GM12878 (cell line): ENCODE measurements around the gene SH2B3. TPM values are rescaled to one million over a fixed set of nuclear protein-coding genes. Genes with fewer than 3 reads are reported as not detected.

Experiments used
- ATAC-seq: fragments of 200-7000 bp; cut with Tn5 transposase; 3 replicates; pipeline ENCODE4 v1.9.1; 2020; ENCODE audit warnings: mild to moderate bottlenecking, moderate library complexity
- BruUV-seq: library from RNA; stranded (reverse); fragments of 400-500 nt; replicated peaks from 2 replicates; lab custom pipeline; 2021; lab: Mats Ljungman, UMichigan
- CTCF ChIA-PET: fragments of 300-600 bp; sonication (Branson Sonifier 250); formaldehyde crosslinking; extraction: SDS; loops from one replicate; lab custom pipeline; 2021; ENCODE audit warnings: inconsistent platforms; lab: Yijun Ruan, JAX
- POLR2A ChIA-PET: fragments of 350-600 bp; formaldehyde crosslinking; extraction: SDS; loops from one replicate; lab custom pipeline; 2021; ENCODE audit warnings: inconsistent platforms; lab: Charles Lee
- RAD21 ChIA-PET: fragments of 300-600 bp; sonication (Branson Sonifier 250); formaldehyde crosslinking; loops from one replicate; lab custom pipeline; 2023; ENCODE audit warnings: antibody characterized with exemption; ENCODE audit not compliant: unreplicated experiment; lab: Charles Lee
- SMC1A ChIA-PET: fragments of 300-600 bp; sonication (Branson Sonifier 250); formaldehyde crosslinking; loops from one replicate; lab custom pipeline; 2023; ENCODE audit not compliant: unreplicated experiment, uncharacterized antibody; lab: Charles Lee
- DNase-seq: peaks from one replicate; pipeline ENCODE4 v3.0.0-alpha.2; 2011; ENCODE audit warnings: low read depth, low spot score
- FAIRE-seq: peaks from 3 replicates; lab custom pipeline; 2011; peaks lifted over from hg19 to GRCh38; lab: Jason Lieb, UNC
- H2AFZ ChIP-seq: 2 replicates; pipeline ENCODE4 v1.6.0; 2011; ENCODE audit warnings: low read depth, low read length, control low read depth; ENCODE audit not compliant: control insufficient read depth
- H3K27ac ChIP-seq: 2 replicates; pipeline ENCODE4 v1.5.1; 2011; ENCODE audit warnings: control low read depth; ENCODE audit not compliant: control insufficient read depth, insufficient read depth
- H3K27me3 ChIP-seq, 2 experiments: replicated peaks in 1 of 2; 2 replicates each; pipeline versions ENCODE4 v1.6.0 to v1.6.1; 2011; ENCODE audit warnings: low read length in 1 of 2; ENCODE audit not compliant: control insufficient read depth in 2 of 2, insufficient read depth in 2 of 2
- H3K36me3 ChIP-seq, 2 experiments: 2 replicates each; pipeline ENCODE4 v1.5.1; 2011; ENCODE audit warnings: low read length in 1 of 2; ENCODE audit not compliant: control insufficient read depth in 2 of 2, insufficient read depth in 2 of 2
- H3K4me1 ChIP-seq: 2 replicates; pipeline ENCODE4 v1.6.1; 2011; ENCODE audit warnings: mild to moderate bottlenecking, low read length, moderate library complexity, mixed read lengths; ENCODE audit not compliant: control insufficient read depth, insufficient read depth
- H3K4me2 ChIP-seq: 2 replicates; pipeline ENCODE4 v1.6.0; 2011; ENCODE audit warnings: control low read depth; ENCODE audit not compliant: control insufficient read depth, insufficient read depth
- H3K4me3 ChIP-seq: fragments of 200-600 bp; sonication (generic); 2 replicates; pipeline ENCODE4 v1.5.1; 2016
- H3K79me2 ChIP-seq: 2 replicates; pipeline ENCODE4 v1.6.0; 2011; ENCODE audit warnings: low read length; ENCODE audit not compliant: control insufficient read depth, insufficient read depth
- H3K9ac ChIP-seq: 2 replicates; pipeline ENCODE4 v1.8.0; 2011; ENCODE audit warnings: low read length, control low read depth, mixed read lengths; ENCODE audit not compliant: control insufficient read depth, insufficient read depth
- H3K9me3 ChIP-seq: replicated peaks from 3 replicates; pipeline ENCODE4 v1.5.1; 2011; ENCODE audit warnings: mild to moderate bottlenecking, low read length; ENCODE audit not compliant: control insufficient read depth, insufficient read depth
- H4K20me1 ChIP-seq: 2 replicates; pipeline ENCODE4 v1.6.0; 2011; ENCODE audit not compliant: control insufficient read depth, insufficient read depth
- ATF7 ChIP-seq: fragments of 450-650 bp; IDR thresholded peaks from 2 replicates; pipeline ENCODE4 v1.6.1; 2016; ENCODE audit warnings: low read depth, mild to moderate bottlenecking
- DPF2 ChIP-seq: fragments of 450-650 bp; IDR thresholded peaks from 2 replicates; pipeline ENCODE4 v1.6.1; 2017; ENCODE audit warnings: mild to moderate bottlenecking
- E4F1 ChIP-seq: fragments of 450-650 bp; IDR thresholded peaks from 2 replicates; pipeline ENCODE4 v1.6.1; 2018; ENCODE audit warnings: borderline replicate concordance, mild to moderate bottlenecking; ENCODE audit not compliant: partially characterized antibody
- ESRRA ChIP-seq: IDR thresholded peaks from 2 replicates; pipeline ENCODE4 v1.6.1; 2012; ENCODE audit warnings: mild to moderate bottlenecking, low read length, improper control_type of control experiment
- GABPA ChIP-seq: IDR thresholded peaks from 2 replicates; pipeline ENCODE4 v1.6.1; 2014; ENCODE audit warnings: antibody characterized with exemption, low read depth, mild to moderate bottlenecking, inconsistent platforms
- IKZF2 ChIP-seq, 2 experiments: fragments of 450-650 bp; IDR thresholded peaks; 2 replicates each; pipeline ENCODE4 v1.6.1; 2017; ENCODE audit warnings: mild to moderate bottlenecking in 2 of 2, moderate library complexity in 2 of 2
- IRF5 ChIP-seq: fragments of 450-650 bp; IDR thresholded peaks from 2 replicates; pipeline ENCODE4 v1.6.1; 2017; ENCODE audit warnings: borderline replicate concordance
- KDM1A ChIP-seq: fragments of 200-600 bp; sonication (generic); IDR thresholded peaks from 2 replicates; pipeline ENCODE4 v1.6.1; 2016; ENCODE audit warnings: borderline replicate concordance
- LARP7 ChIP-seq: fragments of 450-650 bp; IDR thresholded peaks from 2 replicates; pipeline ENCODE4 v1.6.1; 2017; ENCODE audit warnings: mild to moderate bottlenecking
- NR2C2 ChIP-seq: IDR thresholded peaks from 2 replicates; pipeline ENCODE4 v1.6.1; 2011; ENCODE audit warnings: borderline replicate concordance, low read depth; ENCODE audit not compliant: control insufficient read depth, insufficient read length
- PKNOX1 ChIP-seq: fragments of 450-650 bp; IDR thresholded peaks from 2 replicates; pipeline ENCODE4 v1.6.1; 2016; ENCODE audit warnings: mild to moderate bottlenecking
- REST ChIP-seq: IDR thresholded peaks from 2 replicates; pipeline ENCODE4 v1.6.1; 2012; ENCODE audit warnings: mild to moderate bottlenecking, low read depth, low read length
- SMARCA5 ChIP-seq: fragments of 450-650 bp; IDR thresholded peaks from 2 replicates; pipeline ENCODE4 v1.6.1; 2017; ENCODE audit warnings: mild to moderate bottlenecking
- TBL1XR1 ChIP-seq: IDR thresholded peaks from 2 replicates; pipeline ENCODE4 v1.6.1; 2012; ENCODE audit warnings: low read depth, low read length, improper control_type of control experiment
- WGBS: methylation state at CpG from one replicate; pipeline ENCODE4 v1.1.6; 2016; ENCODE audit warnings: low lambda C conversion rate; ENCODE audit not compliant: insufficient replicate concordance, insufficient coverage; ENCODE audit errors: missing lambda C conversion rate; 5-methylcytosine and 5-hydroxymethylcytosine counted together
- in situ Hi-C: fragments of 300-500 bp; cut with MboI; formaldehyde crosslinking; loops from 9 replicates; pipeline ENCODE4 v1.14.3; 2018; ENCODE audit warnings: mixed read lengths
- intact Hi-C: fragments of 100-400 bp; cut with micrococcal nuclease; formaldehyde crosslinking; loops from one replicate; pipeline ENCODE4 v1.14.2; 2022; ENCODE audit not compliant: unreplicated experiment
- polyA plus RNA-seq, 11 experiments: library from polyadenylated mRNA; depleted of rRNA in 4 of 11; unstranded in 6 of 11; stranded (reverse) in 5 of 11; fragments of >200 nt; fragmentation: Nextera tagmentation in 4 of 11; fragmentation: Illumina TruSeq in 1 of 11; extraction: Ambion mirVana in 4 of 11; extraction: Trizol in 1 of 11; gene quantifications; 1 replicate in 1 of 11; 2 replicates in 10 of 11; pipeline versions ENCODE4 v1.2.1 to v1.2.3, GENCODE V29; 2011 to 2016; ENCODE audit warnings: inconsistent platforms in 2 of 11, missing spikeins in 2 of 11, low read depth in 1 of 11
- total RNA-seq, 4 experiments: library from RNA; depleted of rRNA in 3 of 4; stranded (reverse); fragments of >200 nt in 3 of 4; fragmentation: Illumina TruSeq in 1 of 4; extraction: Trizol in 1 of 4; gene quantifications; 2 replicates each; pipeline versions ENCODE4 v1.2.1 to v1.2.3, GENCODE V29; 2013 to 2021

SH2B3 gene
- total and polyA plus RNA-seq, 10 of the 15 experiments (the other 5 are each of a cell fraction or from before 2014, with no cell fraction given), result 5.8 to 46.4 (median 23.3) TPM

GRCh38 chr12:111412007-111412829 is 6.5 kb downstream of the SH2B3 start:
- H3K27me3 ChIP-seq, result no peaks in the 10 kb centered on the region
- 25% methylated on average over 15 of the region's 15 CpGs for WGBS
- no peaks in the 10 kb centered on the region for H3K9me3 ChIP-seq
- ChIA-PET POLR2A (interaction anchor here (0.5 to 13.2 kb wide), 7 partner anchors 9 to 39 kb away, joined by 3 to 188 read pairs (median 4); no protein-coding TSS in a partner anchor), CTCF (interaction anchor here (1.4 to 27.0 kb wide), 6 partner anchors 8 to 39 kb away, joined by 4 to 1117 read pairs (median 20); no protein-coding TSS in a partner anchor), SMC1A (interaction anchor here (1.0 to 22.6 kb wide), 10 partner anchors 9 to 115 kb away, joined by 3 to 605 read pairs (median 14); no protein-coding TSS in a partner anchor), RAD21 (interaction anchor here (0.7 to 19.6 kb wide), 6 partner anchors 9 to 70 kb away, joined by 4 to 804 read pairs (median 18); no protein-coding TSS in a partner anchor)
- FAIRE-seq, result no peak
- intact Hi-C loops, result no loop called here
- peak overlapping the region; percentile 58; the same call in 1 of the 2 replicates for H3K4me3 ChIP-seq
- peak overlapping the region; percentile 49 for H3K27ac ChIP-seq
- in situ Hi-C loops, result no loop called here
- no peak overlapping the region for H2AFZ ChIP-seq
- H3K4me2 ChIP-seq, result peak overlapping the region; percentile 56
- H3K79me2 ChIP-seq, result peaks cover 89% of the 10 kb centered on the region
- H4K20me1 ChIP-seq, result peaks cover 22% of the 10 kb centered on the region
- H3K4me1 ChIP-seq, result peaks cover 49% of the 10 kb centered on the region
- peaks cover 2 to 14% of the 10 kb centered on the region in 2 experiments for H3K36me3 ChIP-seq
- no TSS peak for BruUV-seq
- no peak for DNase-seq
- peak; percentile 43 for ATAC-seq
- no peak overlapping the region; the same call in 1 of the 2 replicates for H3K9ac ChIP-seq
- TF ChIP-seq LARP7, result 0 out of 2 replicates have a peak, but pooled peaks have one; percentile 23
- TF ChIP-seq KDM1A, result no peak
- no peak for TF ChIP-seq ATF7
- TF ChIP-seq IKZF2 (IDR thresholded peaks at IDR 0.05), result peak in 1 of 2 experiments; percentile 28; a peak in 1 of 4 replicates
- TF ChIP-seq TBL1XR1, result no peak
- TF ChIP-seq E4F1, result no peak
- TF ChIP-seq GABPA, result no peak
- no peak for TF ChIP-seq REST
- no peak for TF ChIP-seq ESRRA
- no peak for TF ChIP-seq SMARCA5
- peak; percentile 47; the same call in 1 of the 2 replicates for TF ChIP-seq PKNOX1
- TF ChIP-seq NR2C2, result no peak
- 0 out of 2 replicates have a peak, but pooled peaks have one; percentile 33 for TF ChIP-seq DPF2
- no peak for TF ChIP-seq IRF5
